RWPE2 (cell line): ENCODE measurements around the gene POU2F3.

Experiments
- ATAC-seq: fragments of 200-7000 bp; cut with Tn5 transposase; 3 replicates; pipeline ENCODE4 v1.9.1; 2021; ENCODE audit warnings: low read depth
- DNase-seq: peaks from one replicate; pipeline ENCODE4 v3.0.0-alpha.2; 2020; ENCODE audit warnings: low spot score
- H3K27ac ChIP-seq: fragments of 450-650 bp; 2 replicates; pipeline ENCODE4 v1.5.1; 2017; ENCODE audit warnings: mild to moderate bottlenecking; ENCODE audit not compliant: poor library complexity, severe bottlenecking
- H3K27me3 ChIP-seq: fragments of 250-450 bp; sonication (Bioruptor Pico); 2 replicates; pipeline ENCODE4 v1.5.1; 2021; ENCODE audit warnings: mild to moderate bottlenecking, moderate library complexity; ENCODE audit not compliant: insufficient read depth, poor library complexity, severe bottlenecking
- H3K36me3 ChIP-seq: fragments of 250-450 bp; sonication (Bioruptor Pico); 2 replicates; pipeline ENCODE4 v1.5.1; 2020; ENCODE audit warnings: low read depth, mild to moderate bottlenecking, moderate library complexity
- H3K4me1 ChIP-seq: fragments of 250-450 bp; sonication (Bioruptor Pico); 2 replicates; pipeline ENCODE4 v1.5.1; 2021; ENCODE audit warnings: mild to moderate bottlenecking, moderate library complexity; ENCODE audit not compliant: insufficient read depth, poor library complexity, severe bottlenecking
- H3K4me3 ChIP-seq: fragments of 250-450 bp; sonication (Bioruptor Pico); 2 replicates; pipeline ENCODE4 v1.5.1; 2021; ENCODE audit warnings: mild to moderate bottlenecking, moderate library complexity; ENCODE audit not compliant: severe bottlenecking
- H3K9me3 ChIP-seq: fragments of 250-450 bp; sonication (Bioruptor Pico); 2 replicates; pipeline ENCODE4 v1.5.1; 2021; ENCODE audit warnings: mild to moderate bottlenecking, moderate library complexity; ENCODE audit not compliant: severe bottlenecking
- CTCF ChIP-seq: fragments of 450-650 bp; IDR thresholded peaks from one replicate; pipeline ENCODE4 v1.5.1; 2017; ENCODE audit warnings: mild to moderate bottlenecking, moderate library complexity; ENCODE audit not compliant: poor library complexity, severe bottlenecking

Gene POU2F3

DNA sequence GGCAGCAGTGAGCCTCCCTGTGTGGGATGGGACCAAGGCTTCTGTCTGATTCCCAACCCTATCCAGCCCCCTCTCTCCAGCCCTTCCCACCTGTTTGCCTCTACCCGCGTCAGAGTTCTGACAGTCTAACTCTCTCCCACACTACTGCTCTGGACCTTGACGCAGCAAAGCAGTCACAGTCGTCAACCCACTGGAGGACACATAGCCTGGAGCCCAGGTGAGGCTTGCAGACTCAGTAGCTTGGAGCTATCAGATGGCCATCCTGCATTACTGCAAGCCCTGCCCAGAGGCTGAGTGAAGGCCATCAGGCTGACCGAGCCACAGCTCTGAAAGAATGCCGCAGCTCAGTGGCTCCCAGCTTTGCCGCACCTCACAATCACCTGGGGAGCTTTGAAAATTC lies 25.4 kb upstream of the POU2F3 start:
- no peaks in the 10 kb centered on the region for H3K36me3 ChIP-seq
- peaks cover 8% of the 10 kb centered on the region for H3K4me1 ChIP-seq
- ATAC-seq (no peak), DNase-seq (no peak)
- H3K27ac ChIP-seq, result no peak overlapping the region
- no peak for TF ChIP-seq CTCF
- H3K4me3 ChIP-seq, result no peak overlapping the region
- H3K27me3 ChIP-seq, result no peaks in the 10 kb centered on the region
- H3K9me3 ChIP-seq, result no peaks in the 10 kb centered on the region

GRCh38 chr11:120215634-120216033 lies 24.3 kb upstream of the POU2F3 start:
- Histone ChIP-seq H3K9me3 (no peaks in the 10 kb centered on the region), H3K4me1 (no peaks in the 10 kb centered on the region), H3K36me3 (no peaks in the 10 kb centered on the region), H3K4me3 (no peak overlapping the region), H3K27ac (no peak overlapping the region), H3K27me3 (no peaks in the 10 kb centered on the region)
- no peak for TF ChIP-seq CTCF
- no peak for ATAC-seq
- DNase-seq, result no peak

- H3K4me1 ChIP-seq, result no peaks in the 10 kb centered on the region
- ATAC-seq (no peak), DNase-seq (no peak)
- H3K36me3 ChIP-seq, result no peaks in the 10 kb centered on the region
- TF ChIP-seq CTCF, result no peak
- H3K27ac ChIP-seq, result no peak overlapping the region
- no peaks in the 10 kb centered on the region for H3K27me3 ChIP-seq
- H3K9me3 ChIP-seq, result no peaks in the 10 kb centered on the region
- no peak overlapping the region for H3K4me3 ChIP-seq
Measured at GRCh38 chr11:120216426-120217102, 23.4 kb upstream of the POU2F3 start.

- H3K36me3 ChIP-seq, result no peaks in the 10 kb centered on the region
- H3K27me3 ChIP-seq, result no peaks in the 10 kb centered on the region
- ATAC-seq (no peak), DNase-seq (no peak)
- no peak overlapping the region for H3K27ac ChIP-seq
- H3K4me1 ChIP-seq, result no peaks in the 10 kb centered on the region
- H3K9me3 ChIP-seq, result no peaks in the 10 kb centered on the region
- no peak overlapping the region for H3K4me3 ChIP-seq
- no peak for TF ChIP-seq CTCF
Measured at GRCh38 chr11:120217526-120217925, 22.4 kb upstream of the POU2F3 start.

- DNase-seq (no peak), ATAC-seq (no peak)
- TF ChIP-seq CTCF, result no peak
- Histone ChIP-seq H3K4me1 (no peaks in the 10 kb centered on the region), H3K27ac (no peak overlapping the region), H3K9me3 (no peaks in the 10 kb centered on the region), H3K4me3 (no peak overlapping the region), H3K36me3 (no peaks in the 10 kb centered on the region), H3K27me3 (no peaks in the 10 kb centered on the region)
Measured at GRCh38 chr11:120217941-120218694, 21.8 kb upstream of the POU2F3 start.
